Endometrial microvascular endothelial cells (primary cell): ENCODE measurements around the gene NRIP1. TPM values are rescaled to one million over a fixed set of nuclear protein-coding genes. Genes with fewer than 3 reads are reported as not detected.

Experiments
- in situ Hi-C: cut with HindIII; loops from 2 replicates; pipeline ENCODE4 v1.10.0; 2017; ENCODE audit warnings: low sequenced_read_pairs, low pct_unique_long_range_greater_than_20kb; ENCODE audit errors: inconsistent ontology term
- total RNA-seq: library from RNA; depleted of rRNA; stranded (reverse); fragments of >200 nt; gene quantifications from one replicate; pipeline ENCODE4 v1.2.3, GENCODE V29; 2015; ENCODE audit errors: inconsistent ontology term

Gene NRIP1
- total RNA-seq, 1 donor from 2014 or later = 46.8 TPM

GRCh38 chr21:15018382-15018781 lies 46.4 kb downstream of the NRIP1 start:
- in situ Hi-C loops = no loop called here

- in situ Hi-C loops = no loop called here
Measured at GRCh38 chr21:15015622-15016471, 49.0 kb downstream of the NRIP1 start.

GRCh38 chr21:15014221-15014620 lies 50.6 kb downstream of the NRIP1 start:
- in situ Hi-C loops = no loop called here

GRCh38 chr21:15011967-15012366 lies 52.8 kb downstream of the NRIP1 start:
- in situ Hi-C loops = no loop called here

GRCh38 chr21:15010645-15011044 lies 54.2 kb downstream of the NRIP1 start:
- in situ Hi-C loops = no loop called here

GRCh38 chr21:15009837-15010363 lies 54.9 kb downstream of the NRIP1 start:
- in situ Hi-C loops = no loop called here

GRCh38 chr21:15007716-15008296 lies 57.0 kb downstream of the NRIP1 start:
- in situ Hi-C loops = no loop called here

- in situ Hi-C loops = no loop called here
Measured at GRCh38 chr21:15006594-15007230, 58.1 kb downstream of the NRIP1 start.

GRCh38 chr21:15005391-15005790 lies 59.4 kb downstream of the NRIP1 start:
- in situ Hi-C loops = no loop called here

GRCh38 chr21:15004721-15005370 lies 60.0 kb downstream of the NRIP1 start:
- in situ Hi-C loops = no loop called here

- in situ Hi-C loops = no loop called here
Measured at GRCh38 chr21:15003463-15004135, 61.2 kb downstream of the NRIP1 start.

- in situ Hi-C loops = no loop called here
Measured at GRCh38 chr21:15001857-15002606, 62.8 kb downstream of the NRIP1 start.

GRCh38 chr21:15001113-15001512 lies 63.7 kb downstream of the NRIP1 start:
- in situ Hi-C loops = no loop called here

- in situ Hi-C loops = no loop called here
Measured at GRCh38 chr21:15000081-15000480, 64.7 kb downstream of the NRIP1 start.

- in situ Hi-C loops = no loop called here
Measured at GRCh38 chr21:14998784-14999183, 66.0 kb downstream of the NRIP1 start.

- in situ Hi-C loops = no loop called here
Measured at GRCh38 chr21:14998336-14998735, 66.5 kb downstream of the NRIP1 start.

GRCh38 chr21:14995695-14996490 lies 68.9 kb downstream of the NRIP1 start:
- in situ Hi-C loops = no loop called here
